ES-I3 (cell line): ENCODE measurements around the gene DNAH1.
"Not testable (repeated sequence)": the region's sequence is repeated elsewhere in the genome, so short reads cannot be mapped to it uniquely, and the experiment has no call there.

ENCODE experiments used
- H3K36me3 ChIP-seq: 2 replicates; pipeline ENCODE4 v1.6.1; 2013; ENCODE audit warnings: mild to moderate bottlenecking, low read length, control low read depth, moderate library complexity; ENCODE audit not compliant: insufficient read depth
- H3K4me1 ChIP-seq: 2 replicates; pipeline ENCODE4 v1.6.1; 2013; ENCODE audit warnings: mild to moderate bottlenecking, control low read depth, low read length; ENCODE audit not compliant: insufficient read depth
- H3K9ac ChIP-seq: 2 replicates; pipeline ENCODE4 v1.6.1; 2013; ENCODE audit warnings: low read depth, mild to moderate bottlenecking, low read length, moderate library complexity
- H3K9me3 ChIP-seq: 2 replicates; pipeline ENCODE4 v1.6.1; 2013; ENCODE audit warnings: mild to moderate bottlenecking, low read length, moderate library complexity; ENCODE audit not compliant: control insufficient read depth, insufficient read depth

The DNAH1 gene

GRCh38 chr3:52328536-52329080 is 12.5 kb downstream of the DNAH1 start:
- Histone ChIP-seq H3K9me3 (no peaks in the 10 kb centered on the region), H3K9ac (no peak overlapping the region)

GRCh38 chr3:52330194-52330805 is 14.2 kb downstream of the DNAH1 start:
- Histone ChIP-seq H3K4me1 (no peaks in the 10 kb centered on the region), H3K36me3 (no peaks in the 10 kb centered on the region), H3K9ac (no peak overlapping the region), H3K9me3 (no peaks in the 10 kb centered on the region)

More at GRCh38 chr3:52328536-52329080, 12.5 kb downstream of the DNAH1 start:
- no peaks in the 10 kb centered on the region for H3K36me3 ChIP-seq
- H3K4me1 ChIP-seq = no peaks in the 10 kb centered on the region

GRCh38 chr3:52331091-52331490 is 15.0 kb downstream of the DNAH1 start:
- no peaks in the 10 kb centered on the region for H3K9me3 ChIP-seq
- H3K9ac ChIP-seq = no peak overlapping the region
- no peaks in the 10 kb centered on the region for H3K4me1 ChIP-seq
- H3K36me3 ChIP-seq = no peaks in the 10 kb centered on the region

- Histone ChIP-seq H3K9me3 (no peaks in the 10 kb centered on the region), H3K4me1 (no peaks in the 10 kb centered on the region), H3K9ac (no peak overlapping the region), H3K36me3 (no peaks in the 10 kb centered on the region)
Measured at GRCh38 chr3:52331906-52332305, 15.8 kb downstream of the DNAH1 start.

- H3K36me3 ChIP-seq = no peaks in the 10 kb centered on the region
- no peaks in the 10 kb centered on the region for H3K4me1 ChIP-seq
- no peak overlapping the region for H3K9ac ChIP-seq
- no peaks in the 10 kb centered on the region for H3K9me3 ChIP-seq
Measured at GRCh38 chr3:52333869-52334557, 17.9 kb downstream of the DNAH1 start.

- not testable (repeated sequence) for H3K36me3 ChIP-seq, H3K9ac ChIP-seq, H3K9me3 ChIP-seq, H3K4me1 ChIP-seq
Measured at GRCh38 chr3:52338131-52338530, 22.0 kb downstream of the DNAH1 start.

GRCh38 chr3:52339612-52340011 is 23.5 kb downstream of the DNAH1 start:
- Histone ChIP-seq H3K9ac (no peak overlapping the region), H3K36me3 (no peaks in the 10 kb centered on the region), H3K9me3 (no peaks in the 10 kb centered on the region), H3K4me1 (peaks cover 3% of the 10 kb centered on the region; the same call in 1 of the 2 replicates)

- no peak overlapping the region for H3K9ac ChIP-seq
- no peaks in the 10 kb centered on the region for H3K9me3 ChIP-seq
- H3K36me3 ChIP-seq = no peaks in the 10 kb centered on the region
- peaks cover 3% of the 10 kb centered on the region; the same call in 1 of the 2 replicates for H3K4me1 ChIP-seq
Measured at GRCh38 chr3:52341123-52341522, 25.0 kb downstream of the DNAH1 start.

GRCh38 chr3:52343946-52344600 is 28.0 kb downstream of the DNAH1 start:
- Histone ChIP-seq H3K9me3 (no peaks in the 10 kb centered on the region), H3K36me3 (no peaks in the 10 kb centered on the region), H3K4me1 (peaks cover 3% of the 10 kb centered on the region; the same call in 1 of the 2 replicates), H3K9ac (no peak overlapping the region)

GRCh38 chr3:52345521-52346109 is 29.5 kb downstream of the DNAH1 start:
- Histone ChIP-seq H3K36me3 (no peaks in the 10 kb centered on the region), H3K4me1 (no peaks in the 10 kb centered on the region), H3K9me3 (no peaks in the 10 kb centered on the region), H3K9ac (no peak overlapping the region)

GRCh38 chr3:52346623-52347530 is 30.8 kb downstream of the DNAH1 start:
- Histone ChIP-seq H3K36me3 (no peaks in the 10 kb centered on the region), H3K9me3 (no peaks in the 10 kb centered on the region), H3K4me1 (no peaks in the 10 kb centered on the region), H3K9ac (no peak overlapping the region)

GRCh38 chr3:52347716-52348635 is 31.9 kb downstream of the DNAH1 start:
- Histone ChIP-seq H3K9me3 (no peaks in the 10 kb centered on the region), H3K9ac (no peak overlapping the region), H3K4me1 (no peaks in the 10 kb centered on the region), H3K36me3 (no peaks in the 10 kb centered on the region)

GRCh38 chr3:52349131-52349530 is 33.0 kb downstream of the DNAH1 start:
- Histone ChIP-seq H3K4me1 (no peaks in the 10 kb centered on the region), H3K9ac (no peak overlapping the region), H3K9me3 (no peaks in the 10 kb centered on the region), H3K36me3 (no peaks in the 10 kb centered on the region)
